Medulla oblongata (tissue), 1 donor: Measurements from ENCODE around the gene GYPA.
"Not testable (repeated sequence)": the region's sequence is repeated elsewhere in the genome, so short reads cannot be mapped to it uniquely, and the experiment has no call there.

Experiments
- DNase-seq: peaks from one replicate; pipeline ENCODE4 v3.0.0-alpha.2; 2015; ENCODE audit errors: extremely low spot score

Gene GYPA

GRCh38 chr4:144128709-144129320, 11.7 kb downstream of the GYPA start:
- DNase-seq: not testable (repeated sequence)

GRCh38 chr4:144125109-144125508, 15.4 kb downstream of the GYPA start:
- DNase-seq: not testable (repeated sequence)

GRCh38 chr4:144123982-144124635, 16.4 kb downstream of the GYPA start:
- DNase-seq: not testable (repeated sequence)

GRCh38 chr4:144123269-144123668, 17.2 kb downstream of the GYPA start:
- not testable (repeated sequence) for DNase-seq

DNA sequence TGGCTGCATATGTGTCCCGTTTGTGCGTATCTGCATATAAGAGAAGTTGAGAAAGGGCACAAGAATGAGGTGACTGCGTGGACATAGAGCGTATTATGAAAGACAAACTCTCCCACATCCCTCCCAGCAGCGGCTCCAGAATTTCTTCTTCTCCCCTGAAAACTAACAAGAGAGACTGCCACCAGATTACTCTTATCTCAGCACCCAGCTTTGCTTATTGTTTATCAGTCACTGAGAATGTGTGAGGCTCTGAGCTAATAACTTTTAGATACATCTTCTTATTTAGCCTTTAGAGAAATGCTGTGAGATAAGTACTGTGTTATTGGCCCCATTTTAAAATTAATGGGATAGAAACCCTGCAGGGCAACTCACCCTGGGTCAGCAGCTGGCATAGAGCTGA, 20.8 kb downstream of the GYPA start:
- not testable (repeated sequence) for DNase-seq

GRCh38 chr4:144115519-144115918, 25.0 kb downstream of the GYPA start:
- no peak for DNase-seq

- no peak for DNase-seq
These were observed 27.0 kb downstream of the GYPA start for GRCh38 chr4:144113546-144113945.

DNA sequence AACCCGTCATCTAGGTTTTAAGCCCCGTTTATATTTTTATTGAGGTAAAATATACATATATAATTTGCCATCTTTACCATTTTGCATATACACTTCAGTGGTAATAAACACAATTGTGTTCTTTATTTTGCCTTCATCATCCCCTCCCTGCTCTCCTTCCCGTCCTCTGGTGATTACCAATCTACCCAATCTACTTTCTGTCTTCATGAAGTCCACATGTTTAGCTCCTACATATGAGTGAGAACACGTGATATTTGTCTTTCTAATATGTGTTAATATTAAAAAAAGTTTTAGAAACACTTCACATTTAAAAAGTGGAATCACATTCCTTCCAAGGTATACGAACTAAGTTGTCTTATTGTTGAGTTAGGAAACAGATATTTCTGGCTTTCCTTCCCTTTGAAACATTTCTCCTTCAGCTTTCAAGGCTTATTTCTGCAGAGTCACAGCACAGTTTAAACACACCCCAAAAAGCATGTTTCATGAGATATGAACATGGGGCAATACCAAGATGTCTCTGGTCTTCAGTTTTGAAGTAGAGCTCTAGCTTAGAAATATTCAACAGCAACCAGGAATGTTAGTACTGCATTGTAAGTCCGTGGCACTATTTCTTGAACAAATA, 35.9 kb downstream of the GYPA start:
- no peak for DNase-seq

DNA sequence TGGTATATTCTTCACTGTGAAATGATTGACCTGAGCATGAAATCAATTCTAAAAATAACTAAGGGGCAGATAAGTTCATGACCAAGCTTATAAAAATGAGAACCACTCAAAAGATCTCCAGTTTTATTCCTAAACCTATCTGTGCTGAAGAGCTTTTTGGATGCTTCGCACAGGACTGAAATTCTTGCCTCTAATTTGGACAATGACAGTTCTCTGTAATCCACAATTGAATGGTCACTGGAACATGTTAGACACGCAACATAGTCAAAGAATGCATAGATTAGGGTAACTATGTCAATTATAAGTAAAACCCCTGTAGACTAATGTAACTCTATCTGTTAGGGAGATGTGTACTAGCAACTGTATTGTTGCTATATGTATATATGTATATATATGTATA, 42.7 kb downstream of the GYPA start:
- DNase-seq: not testable (repeated sequence)

DNA sequence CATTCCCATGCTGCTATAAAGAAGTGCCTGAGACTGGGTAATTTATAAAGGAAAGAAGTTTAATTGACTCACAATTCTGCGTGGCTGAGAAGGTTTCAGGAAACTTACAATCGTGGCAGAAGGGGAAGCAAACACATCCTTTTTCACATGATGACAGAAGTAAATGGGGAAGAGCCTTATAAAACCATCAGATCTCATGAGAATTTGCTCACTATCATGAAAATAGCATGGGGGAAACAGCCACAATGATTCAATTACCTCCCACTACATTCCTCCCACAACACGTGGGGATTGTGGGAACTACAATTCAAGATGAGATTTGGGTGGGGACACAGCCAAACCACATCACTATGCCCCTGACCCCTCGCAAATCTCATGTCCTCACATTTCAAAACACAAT, 46.5 kb downstream of the GYPA start:
- not testable (repeated sequence) for DNase-seq

DNA sequence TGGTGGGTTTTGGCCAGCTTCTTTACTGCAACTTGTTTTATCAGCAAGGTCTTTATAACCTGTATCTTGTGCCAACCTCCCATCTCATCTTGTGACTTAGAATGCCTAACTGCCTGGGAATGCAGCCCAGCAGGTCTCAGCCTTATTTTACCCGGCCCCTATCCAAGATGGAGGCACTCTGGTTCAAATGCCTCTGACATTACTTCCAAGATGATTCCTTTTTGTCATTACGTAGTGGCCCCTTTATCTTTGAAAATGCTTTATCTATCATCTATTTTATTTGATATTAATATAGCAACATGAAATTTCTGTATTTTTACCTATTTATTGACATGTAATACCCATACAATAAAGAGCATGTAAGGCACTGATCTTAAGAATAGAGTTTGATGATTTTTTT, 49.3 kb downstream of the GYPA start:
- not testable (repeated sequence) for DNase-seq

GRCh38 chr4:144090744-144091143, 49.8 kb downstream of the GYPA start:
- DNase-seq: no peak

- DNase-seq: not testable (repeated sequence)
These were observed 58.5 kb downstream of the GYPA start for GRCh38 chr4:144082053-144082452.

DNA sequence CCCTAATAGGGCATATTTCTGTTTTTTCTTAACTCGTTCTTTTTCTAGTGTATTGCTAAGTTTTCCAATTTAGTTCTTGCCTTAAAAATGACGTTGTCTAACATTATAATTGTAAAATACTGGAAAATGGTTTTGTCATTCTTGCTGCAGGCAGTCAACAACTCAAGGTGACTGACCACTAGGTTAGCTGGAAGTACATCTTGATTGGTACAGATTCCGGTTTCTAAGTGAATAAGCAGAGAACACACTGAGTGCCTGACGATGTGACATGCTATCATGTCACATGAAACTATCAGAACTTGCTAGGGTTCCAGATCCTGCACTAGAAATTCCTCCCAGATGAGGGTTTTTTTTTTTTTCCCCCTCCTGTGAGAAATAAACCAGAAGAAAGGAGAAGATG, 60.4 kb downstream of the GYPA start:
- not testable (repeated sequence) for DNase-seq

GRCh38 chr4:144078746-144079145, 61.8 kb downstream of the GYPA start:
- not testable (repeated sequence) for DNase-seq

DNA sequence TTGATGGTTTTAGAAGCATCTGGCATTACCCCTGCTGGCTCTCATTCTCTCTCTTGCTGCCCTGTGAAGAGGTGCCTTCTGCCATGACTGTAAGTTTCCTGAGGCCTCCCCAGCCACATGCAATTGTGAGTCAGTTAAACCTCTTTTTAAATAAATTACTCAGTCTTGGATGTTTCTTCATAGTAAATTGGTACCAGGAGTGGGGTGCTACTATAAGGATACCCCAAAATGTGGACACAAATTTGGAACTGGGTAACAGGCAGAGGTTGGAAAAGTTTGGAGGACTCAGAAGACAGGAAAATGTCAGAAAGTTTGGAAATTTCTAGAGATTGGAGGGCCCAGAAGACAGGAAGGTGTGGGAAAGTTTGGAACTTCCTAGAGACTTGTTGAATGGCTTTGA, 79.0 kb downstream of the GYPA start:
- not testable (repeated sequence) for DNase-seq

DNA sequence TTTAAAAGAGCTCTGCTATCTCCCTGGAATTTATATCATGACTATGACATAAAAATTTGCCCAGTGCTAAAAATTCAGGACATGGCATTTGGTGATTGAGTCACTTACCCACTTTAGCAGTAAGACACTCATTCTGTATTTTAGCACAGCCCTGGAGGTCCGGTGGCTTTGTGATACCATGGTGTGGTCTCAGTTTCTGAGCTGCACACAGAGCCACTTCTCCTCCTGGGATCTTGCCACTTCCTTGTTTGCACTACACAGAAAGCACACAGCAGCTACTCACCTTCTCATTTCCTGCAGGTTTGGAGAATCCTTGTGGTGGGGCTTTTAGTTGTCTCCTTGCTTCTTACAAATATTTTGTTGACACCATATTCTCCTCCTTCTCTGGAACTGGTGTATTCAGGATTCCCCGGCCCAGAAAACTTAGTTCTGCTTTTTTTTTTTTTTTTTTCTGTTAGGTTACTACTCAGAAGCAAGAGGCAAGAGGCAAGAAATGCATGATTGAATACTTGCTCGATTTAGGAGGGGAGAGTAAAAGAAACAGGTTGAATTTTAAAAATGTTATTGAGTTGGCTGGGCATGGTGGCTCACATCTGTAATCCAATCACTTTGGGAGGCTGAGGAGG, 80.2 kb downstream of the GYPA start:
- not testable (repeated sequence) for DNase-seq
